Activated naive CD8-positive, alpha-beta T cell (primary cell): ENCODE results near the gene ATP5PB.
A peak's percentile ranks its signal among the peaks of the same experiment; 100 is the strongest.

Source experiments
- H3K27ac Mint-ChIP-seq: one replicate; pipeline ENCODE4 v1.8.0; 2021; ENCODE audit warnings: mixed read lengths
- H3K27me3 Mint-ChIP-seq: one replicate; pipeline ENCODE4 v1.8.0; 2021; ENCODE audit warnings: mixed read lengths
- H3K36me3 Mint-ChIP-seq: one replicate; pipeline ENCODE4 v1.8.0; 2021; ENCODE audit warnings: mixed read lengths
- H3K4me1 Mint-ChIP-seq: one replicate; pipeline ENCODE4 v1.8.0; 2021; ENCODE audit warnings: low read depth, mixed read lengths
- H3K4me3 Mint-ChIP-seq: one replicate; pipeline ENCODE4 v1.8.0; 2021; ENCODE audit warnings: mild to moderate bottlenecking, mixed read lengths
- H3K9me3 Mint-ChIP-seq: one replicate; pipeline ENCODE4 v1.8.0; 2021; ENCODE audit warnings: low read depth, mixed read lengths

The ATP5PB gene

DNA sequence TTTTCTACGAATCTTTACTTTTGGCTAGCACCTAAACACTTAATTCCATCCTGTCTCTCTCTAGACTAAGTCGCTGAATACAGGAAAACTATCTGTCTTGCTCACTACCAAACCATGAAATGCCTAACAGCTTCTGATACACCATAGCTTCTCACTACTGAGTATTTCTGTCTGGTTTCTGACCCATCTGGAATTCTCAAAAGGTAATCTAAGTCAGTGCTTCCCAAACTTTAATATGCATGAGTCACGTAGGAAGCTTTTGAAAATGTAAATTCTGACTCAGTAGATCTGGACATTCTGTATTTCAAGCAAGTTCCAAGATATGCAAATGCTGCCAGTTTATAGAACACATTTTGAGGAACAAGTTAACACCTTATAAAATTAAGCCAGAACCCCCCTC lies 12.5 kb upstream of the ATP5PB start:
- Mint-ChIP-seq H3K4me1 (peaks cover 11% of the 10 kb centered on the region), H3K27me3 (no peaks in the 10 kb centered on the region), H3K9me3 (no peaks in the 10 kb centered on the region), H3K4me3 (no peak overlapping the region), H3K36me3 (peaks cover 8% of the 10 kb centered on the region), H3K27ac (peak overlapping the region; percentile 35)

GRCh38 chr1:111439461-111440351 lies 9.6 kb upstream of the ATP5PB start:
- no peaks in the 10 kb centered on the region for H3K27me3 Mint-ChIP-seq
- peak overlapping the region; percentile 38 for H3K27ac Mint-ChIP-seq
- H3K4me3 Mint-ChIP-seq = no peak overlapping the region
- peaks cover 14% of the 10 kb centered on the region for H3K36me3 Mint-ChIP-seq
- H3K9me3 Mint-ChIP-seq = no peaks in the 10 kb centered on the region
- peaks cover 31% of the 10 kb centered on the region for H3K4me1 Mint-ChIP-seq

DNA sequence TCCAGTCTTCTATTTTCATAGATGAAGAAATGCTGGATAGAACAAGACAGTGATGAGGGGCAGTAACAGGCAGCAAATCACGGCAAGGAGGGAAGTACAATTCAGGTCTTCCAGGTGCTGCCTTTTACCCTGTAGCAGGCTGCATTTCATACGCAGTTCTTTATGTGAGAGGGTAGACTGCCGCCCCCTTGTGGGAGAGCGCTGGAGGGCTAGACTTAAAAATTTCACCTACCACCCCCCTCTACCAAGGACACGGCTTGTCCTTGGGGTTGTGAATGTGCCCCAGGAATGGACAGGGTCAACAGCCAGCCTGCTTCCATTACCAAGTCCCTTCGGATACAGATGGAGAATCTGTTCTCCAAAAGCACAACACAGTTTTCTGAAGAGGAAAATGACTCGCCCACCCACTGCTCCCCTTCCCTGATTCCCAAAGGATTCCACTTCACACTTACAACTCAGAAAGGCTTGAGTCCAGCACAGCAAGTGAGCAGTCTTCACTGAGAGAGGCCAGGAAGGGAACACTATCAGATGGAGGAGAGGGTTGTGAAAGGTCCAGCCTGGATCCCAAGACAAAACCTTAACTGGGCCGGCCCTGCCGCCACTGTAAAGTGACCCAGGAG lies 7.6 kb upstream of the ATP5PB start:
- Mint-ChIP-seq H3K36me3 (peaks cover 19% of the 10 kb centered on the region), H3K4me3 (no peak overlapping the region), H3K9me3 (no peaks in the 10 kb centered on the region), H3K4me1 (peaks cover 49% of the 10 kb centered on the region), H3K27ac (peak overlapping the region; percentile 66), H3K27me3 (no peaks in the 10 kb centered on the region)

GRCh38 chr1:111442457-111442856 lies 6.8 kb upstream of the ATP5PB start:
- H3K27me3 Mint-ChIP-seq = no peaks in the 10 kb centered on the region
- no peak overlapping the region for H3K4me3 Mint-ChIP-seq
- H3K27ac Mint-ChIP-seq = peak overlapping the region; percentile 66
- H3K9me3 Mint-ChIP-seq = no peaks in the 10 kb centered on the region
- peaks cover 57% of the 10 kb centered on the region for H3K4me1 Mint-ChIP-seq
- H3K36me3 Mint-ChIP-seq = peaks cover 25% of the 10 kb centered on the region

DNA sequence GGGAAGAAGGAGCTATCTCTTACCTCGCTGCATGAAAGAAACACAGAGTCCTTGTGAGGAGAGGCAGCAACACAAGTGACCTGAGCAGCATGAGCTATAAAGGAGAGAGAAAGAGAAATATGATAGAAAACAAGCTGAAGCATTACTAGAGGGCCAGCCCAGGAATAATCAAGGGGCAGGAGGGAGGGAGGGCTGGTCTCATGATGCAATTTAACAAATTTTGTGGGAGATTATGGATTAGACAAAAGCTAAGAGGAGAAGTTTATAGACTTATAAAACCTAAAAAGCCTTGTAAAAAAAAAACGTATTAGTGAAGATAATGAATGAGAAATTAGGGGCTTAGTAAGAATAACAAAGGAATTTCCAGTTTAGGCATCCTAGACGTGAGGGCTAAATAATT lies 5.2 kb upstream of the ATP5PB start:
- Mint-ChIP-seq H3K36me3 (peaks cover 30% of the 10 kb centered on the region), H3K4me1 (peaks cover 67% of the 10 kb centered on the region), H3K9me3 (no peaks in the 10 kb centered on the region), H3K27me3 (no peaks in the 10 kb centered on the region), H3K4me3 (no peak overlapping the region), H3K27ac (peak overlapping the region; percentile 54)

DNA sequence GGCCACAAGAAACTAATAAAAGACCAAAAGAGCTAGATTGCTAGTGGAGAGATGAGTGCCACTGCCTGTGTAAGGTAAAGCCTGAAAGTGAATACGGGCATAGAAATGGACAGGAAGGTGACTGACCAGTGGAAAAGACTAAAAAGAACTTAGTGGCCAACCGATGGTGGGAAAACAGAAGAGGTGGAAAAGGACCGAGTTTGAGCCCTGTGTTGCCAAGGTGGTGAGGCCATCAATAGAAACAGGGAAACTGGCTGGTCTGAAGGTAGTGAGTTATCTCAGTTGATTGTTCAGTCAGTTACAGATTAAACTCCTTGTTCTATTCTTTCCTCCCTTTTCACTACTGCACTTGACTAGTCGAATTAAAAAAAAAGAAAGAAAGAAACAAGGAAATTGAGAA lies 2.7 kb upstream of the ATP5PB start:
- H3K27ac Mint-ChIP-seq = peak overlapping the region; percentile 58
- no peaks in the 10 kb centered on the region for H3K9me3 Mint-ChIP-seq
- H3K4me3 Mint-ChIP-seq = peak overlapping the region; percentile 100
- no peaks in the 10 kb centered on the region for H3K27me3 Mint-ChIP-seq
- H3K4me1 Mint-ChIP-seq = peaks cover 73% of the 10 kb centered on the region
- peaks cover 29% of the 10 kb centered on the region for H3K36me3 Mint-ChIP-seq

DNA sequence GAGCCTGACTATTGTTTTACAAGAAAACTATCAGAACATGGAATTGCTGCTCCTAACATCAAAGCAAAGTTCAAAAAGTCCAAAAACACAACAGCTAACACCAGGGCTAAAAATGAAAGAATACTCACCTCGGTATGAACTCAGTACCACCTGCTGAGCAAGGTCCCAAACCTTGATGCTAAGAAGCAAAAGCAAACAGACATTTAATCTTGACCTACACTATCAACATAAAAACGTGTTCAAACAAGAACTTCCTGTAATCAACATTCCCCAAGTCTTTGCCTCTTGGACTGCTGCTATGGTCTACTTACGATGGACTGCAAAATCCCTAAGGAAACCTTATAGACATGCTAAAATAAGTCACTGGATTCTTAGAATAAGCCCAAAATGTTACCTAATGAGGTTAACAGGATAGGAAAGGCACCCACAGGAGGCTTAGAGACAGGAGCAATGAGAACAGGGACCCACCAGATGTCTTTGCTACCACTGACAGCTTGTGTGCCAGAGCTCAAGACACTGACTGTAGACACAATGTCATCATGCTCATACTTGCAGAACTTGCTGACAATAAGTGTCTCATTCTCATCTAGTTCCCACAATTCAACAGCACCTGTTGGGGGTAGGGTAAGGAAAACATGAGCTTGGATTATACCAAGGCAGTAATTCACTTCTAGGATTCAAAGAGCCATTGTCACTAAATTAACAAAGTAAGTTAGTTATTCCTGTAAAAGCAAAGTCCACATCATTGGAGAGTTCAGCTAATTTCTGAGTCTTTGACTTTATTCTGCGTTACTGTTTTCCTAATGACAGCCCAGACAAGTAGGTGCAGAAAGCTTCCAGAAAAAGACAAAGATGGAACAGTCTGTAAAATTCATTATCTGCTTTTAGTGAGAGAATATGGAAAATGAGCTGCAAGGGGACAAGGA lies 2.0 kb upstream of the ATP5PB start:
- Mint-ChIP-seq H3K27me3 (no peaks in the 10 kb centered on the region), H3K4me3 (peak overlapping the region; percentile 100), H3K27ac (peak overlapping the region; percentile 99), H3K4me1 (peaks cover 74% of the 10 kb centered on the region), H3K36me3 (peaks cover 30% of the 10 kb centered on the region), H3K9me3 (no peaks in the 10 kb centered on the region)

DNA sequence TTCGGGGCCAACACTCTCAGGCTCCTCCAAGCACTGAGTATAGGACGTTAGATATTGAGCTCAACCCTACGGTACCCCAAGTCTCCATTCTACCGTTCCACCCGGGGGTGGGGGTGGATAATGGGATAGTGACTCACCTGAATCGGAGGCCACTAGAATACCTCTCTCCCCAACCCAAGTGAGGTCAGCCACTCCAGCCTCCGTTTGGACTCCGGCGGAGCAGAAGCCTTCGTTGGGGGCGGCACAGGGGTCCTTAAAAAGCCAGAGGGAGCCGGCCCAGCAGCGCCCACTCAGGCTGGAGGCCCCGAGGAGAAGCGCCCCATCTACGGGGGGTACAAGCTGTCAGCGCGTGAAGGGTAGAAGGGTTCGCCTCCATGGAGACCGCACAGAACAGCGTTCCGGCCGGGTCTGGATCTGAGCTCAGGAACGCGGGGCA lies 764 bp upstream of the ATP5PB start:
- H3K9me3 Mint-ChIP-seq = no peaks in the 10 kb centered on the region
- H3K36me3 Mint-ChIP-seq = peaks cover 27% of the 10 kb centered on the region
- H3K4me1 Mint-ChIP-seq = peaks cover 78% of the 10 kb centered on the region
- H3K27ac Mint-ChIP-seq = peak overlapping the region; percentile 99
- H3K4me3 Mint-ChIP-seq = peak overlapping the region; percentile 100
- no peaks in the 10 kb centered on the region for H3K27me3 Mint-ChIP-seq

DNA sequence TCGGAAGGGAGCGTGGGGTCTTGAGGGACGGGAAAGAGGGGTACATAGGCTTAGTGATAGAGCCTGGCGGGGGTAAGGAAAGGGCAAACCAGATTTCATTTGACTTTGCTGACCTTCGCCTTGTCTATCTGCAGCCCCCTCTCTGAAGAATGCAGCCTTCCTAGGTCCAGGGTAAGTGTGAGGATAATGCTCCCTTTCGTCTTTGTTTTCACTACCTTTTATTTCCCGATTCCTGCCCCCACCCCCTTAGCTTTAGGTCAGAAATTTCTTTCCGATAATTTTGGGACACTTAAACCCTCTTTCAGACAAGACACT lies 396 bp downstream of the ATP5PB start:
- peak overlapping the region; percentile 100 for H3K4me3 Mint-ChIP-seq
- H3K27me3 Mint-ChIP-seq = no peaks in the 10 kb centered on the region
- peaks cover 25% of the 10 kb centered on the region for H3K36me3 Mint-ChIP-seq
- peaks cover 81% of the 10 kb centered on the region for H3K4me1 Mint-ChIP-seq
- H3K9me3 Mint-ChIP-seq = no peaks in the 10 kb centered on the region
- peak overlapping the region; percentile 99 for H3K27ac Mint-ChIP-seq

GRCh38 chr1:111450185-111450584 lies 921 bp downstream of the ATP5PB start:
- peaks cover 27% of the 10 kb centered on the region for H3K36me3 Mint-ChIP-seq

DNA sequence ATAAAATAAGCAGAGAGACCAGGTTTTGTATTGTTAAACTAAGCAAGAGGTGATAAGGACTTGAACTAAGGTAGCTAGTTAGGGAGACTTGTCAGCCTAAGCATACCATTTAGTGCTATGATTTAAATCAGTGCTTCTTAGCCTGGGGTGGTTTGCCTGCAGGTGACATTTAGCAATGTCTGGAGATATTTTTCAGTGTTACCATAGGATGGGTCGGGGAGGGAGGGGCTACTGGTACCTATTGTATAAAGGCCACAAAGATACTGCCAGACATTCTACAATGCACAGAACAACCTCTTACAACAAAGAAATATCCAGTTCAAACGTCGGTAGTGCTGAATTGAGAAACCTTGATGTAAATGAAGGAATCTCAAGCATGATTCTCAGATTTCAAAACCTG lies 3.3 kb downstream of the ATP5PB start:
- H3K4me3 Mint-ChIP-seq = peak overlapping the region; percentile 0
- peak overlapping the region; percentile 10 for H3K27ac Mint-ChIP-seq
- peaks cover 74% of the 10 kb centered on the region for H3K4me1 Mint-ChIP-seq
- H3K27me3 Mint-ChIP-seq = no peaks in the 10 kb centered on the region
- peaks cover 22% of the 10 kb centered on the region for H3K36me3 Mint-ChIP-seq
- no peaks in the 10 kb centered on the region for H3K9me3 Mint-ChIP-seq

More at GRCh38 chr1:111450185-111450584, 921 bp downstream of the ATP5PB start:
- H3K9me3 Mint-ChIP-seq = no peaks in the 10 kb centered on the region
- H3K27me3 Mint-ChIP-seq = no peaks in the 10 kb centered on the region
- peak overlapping the region; percentile 100 for H3K4me3 Mint-ChIP-seq
- H3K27ac Mint-ChIP-seq = peak overlapping the region; percentile 99
- H3K4me1 Mint-ChIP-seq = peaks cover 81% of the 10 kb centered on the region

DNA sequence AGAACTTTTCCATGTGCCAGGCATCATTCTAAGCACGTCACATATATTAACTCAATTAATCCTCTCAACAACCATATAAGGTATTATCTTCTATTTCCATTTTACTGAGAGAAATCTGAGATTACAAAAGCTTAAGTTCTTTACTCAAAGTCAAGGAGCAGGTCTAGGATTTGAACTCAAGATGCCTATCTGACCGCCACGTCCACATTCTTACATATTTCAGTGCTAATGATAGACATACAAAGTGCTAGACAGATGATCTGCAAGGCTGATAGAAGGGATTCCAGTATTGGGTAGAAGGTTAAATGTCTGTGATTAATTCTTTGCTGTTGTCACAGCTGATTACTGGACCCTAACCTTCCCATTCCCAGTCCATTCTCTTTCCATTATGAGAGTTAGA lies 4.4 kb downstream of the ATP5PB start:
- Mint-ChIP-seq H3K36me3 (peaks cover 17% of the 10 kb centered on the region), H3K27ac (peak overlapping the region; percentile 72), H3K4me3 (peak overlapping the region; percentile 23), H3K4me1 (peaks cover 68% of the 10 kb centered on the region), H3K27me3 (no peaks in the 10 kb centered on the region), H3K9me3 (no peaks in the 10 kb centered on the region)

- Mint-ChIP-seq H3K27me3 (no peaks in the 10 kb centered on the region), H3K4me1 (peaks cover 67% of the 10 kb centered on the region), H3K27ac (peak overlapping the region; percentile 71), H3K36me3 (peaks cover 20% of the 10 kb centered on the region), H3K9me3 (no peaks in the 10 kb centered on the region), H3K4me3 (peak overlapping the region; percentile 42)
Measured at GRCh38 chr1:111454859-111455641, 5.8 kb downstream of the ATP5PB start.

DNA sequence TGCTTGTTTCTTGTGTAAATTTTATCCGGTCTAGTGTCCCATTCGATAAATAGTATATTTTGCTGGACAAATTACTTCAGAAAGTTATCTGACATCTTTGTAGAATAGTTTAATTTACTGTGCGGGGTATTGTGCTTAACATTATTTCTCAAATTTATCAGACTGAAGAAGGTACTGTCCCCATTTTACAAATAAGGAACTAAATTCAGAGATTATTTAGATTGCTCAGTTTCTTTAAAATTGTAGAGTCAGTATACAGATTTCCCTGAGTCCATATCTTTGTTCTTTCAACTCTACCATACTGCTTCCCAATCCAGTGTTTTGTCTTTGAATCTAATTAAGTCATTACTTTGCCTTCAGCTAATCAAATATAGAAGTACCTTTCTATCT lies 6.4 kb downstream of the ATP5PB start:
- Mint-ChIP-seq H3K36me3 (peaks cover 21% of the 10 kb centered on the region), H3K9me3 (no peaks in the 10 kb centered on the region), H3K4me1 (peaks cover 66% of the 10 kb centered on the region), H3K4me3 (peak overlapping the region; percentile 25), H3K27ac (peak overlapping the region; percentile 71), H3K27me3 (no peaks in the 10 kb centered on the region)
